Lower leg skin (tissue), 3 donors: ENCODE results near the gene KLHL42.

Experiments used
- POLR2A ChIP-seq, 2 donors: fragments of 450-650 bp; IDR thresholded peaks; one replicate each; pipeline ENCODE4 v1.6.1; 2016 to 2017; ENCODE audit warnings: antibody characterized with exemption in 2 of 2, mild to moderate bottlenecking in 1 of 2, moderate library complexity in 1 of 2
- TF ChIP-seq, protein P1 (sequence below), 3 donors: fragments of 450-650 bp; IDR thresholded peaks; one replicate each; pipeline ENCODE4 v1.5.1; 2016; ENCODE audit warnings: antibody characterized with exemption in 3 of 3, mild to moderate bottlenecking in 3 of 3, moderate library complexity in 2 of 3

- TF ChIP-seq, protein P1, sequence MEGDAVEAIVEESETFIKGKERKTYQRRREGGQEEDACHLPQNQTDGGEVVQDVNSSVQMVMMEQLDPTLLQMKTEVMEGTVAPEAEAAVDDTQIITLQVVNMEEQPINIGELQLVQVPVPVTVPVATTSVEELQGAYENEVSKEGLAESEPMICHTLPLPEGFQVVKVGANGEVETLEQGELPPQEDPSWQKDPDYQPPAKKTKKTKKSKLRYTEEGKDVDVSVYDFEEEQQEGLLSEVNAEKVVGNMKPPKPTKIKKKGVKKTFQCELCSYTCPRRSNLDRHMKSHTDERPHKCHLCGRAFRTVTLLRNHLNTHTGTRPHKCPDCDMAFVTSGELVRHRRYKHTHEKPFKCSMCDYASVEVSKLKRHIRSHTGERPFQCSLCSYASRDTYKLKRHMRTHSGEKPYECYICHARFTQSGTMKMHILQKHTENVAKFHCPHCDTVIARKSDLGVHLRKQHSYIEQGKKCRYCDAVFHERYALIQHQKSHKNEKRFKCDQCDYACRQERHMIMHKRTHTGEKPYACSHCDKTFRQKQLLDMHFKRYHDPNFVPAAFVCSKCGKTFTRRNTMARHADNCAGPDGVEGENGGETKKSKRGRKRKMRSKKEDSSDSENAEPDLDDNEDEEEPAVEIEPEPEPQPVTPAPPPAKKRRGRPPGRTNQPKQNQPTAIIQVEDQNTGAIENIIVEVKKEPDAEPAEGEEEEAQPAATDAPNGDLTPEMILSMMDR (IDR thresholded peaks at IDR 0.05), result no peak
- TF ChIP-seq POLR2A (IDR thresholded peaks at IDR 0.05), result no peak
Measured at GRCh38 chr12:27810756-27811155, 30.7 kb downstream of the KLHL42 start.
